K562 (cell line): Measurements from ENCODE around the gene UROS. TPM values are rescaled to one million over a fixed set of nuclear protein-coding genes. Genes with fewer than 3 reads are reported as not detected.

Experiments
- PURB ChIP-seq: sonication (generic); formaldehyde crosslinking; IDR thresholded peaks from 2 replicates; pipeline ENCODE4 v1.9.0; 2021; ENCODE audit warnings: low read depth, mild to moderate bottlenecking, missing genetic modification reagents
- ZNF407 ChIP-seq: fragments of 450-650 bp; IDR thresholded peaks from 2 replicates; pipeline ENCODE4 v1.6.1; 2016; ENCODE audit warnings: low read depth
- polyA plus RNA-seq, 8 experiments: library from polyadenylated mRNA; depleted of rRNA in 4 of 8; stranded (reverse) in 5 of 8; unstranded in 3 of 8; fragments of >200 nt; fragmentation: Nextera tagmentation in 2 of 8; fragmentation: Illumina TruSeq in 1 of 8; extraction: Ambion mirVana in 2 of 8; extraction: Trizol in 1 of 8; gene quantifications; 2 replicates each; pipeline versions ENCODE4 v1.2.1 to v1.2.3, GENCODE V29; 2011 to 2014; ENCODE audit warnings: inconsistent platforms in 1 of 8, missing spikeins in 1 of 8
- total RNA-seq, 7 experiments: library from RNA; depleted of rRNA in 6 of 7; stranded (reverse); fragments of >200 nt in 6 of 7; fragmentation: Illumina TruSeq in 2 of 7; extraction: Trizol in 2 of 7; gene quantifications; 2 replicates each; pipeline versions ENCODE4 v1.2.1 to v1.2.3, GENCODE V29; 2011 to 2021; ENCODE audit warnings: low replicate concordance in 1 of 7
- TF ChIP-seq, protein P1 (sequence below): sonication (generic); formaldehyde crosslinking; IDR thresholded peaks from 2 replicates; pipeline ENCODE4 v1.9.0; 2022; ENCODE audit warnings: mild to moderate bottlenecking, missing genetic modification reagents

Gene UROS
- total and polyA plus RNA-seq, 9 of the 15 experiments (the other 6 are each of a cell fraction or from before 2014, with no cell fraction given) = 6.4 to 39.1 (median 32.3) TPM

- TF ChIP-seq ZNF407 (no peak), PURB (CRISPR knock-in tag) (no peak)
- TF ChIP-seq, protein P1, sequence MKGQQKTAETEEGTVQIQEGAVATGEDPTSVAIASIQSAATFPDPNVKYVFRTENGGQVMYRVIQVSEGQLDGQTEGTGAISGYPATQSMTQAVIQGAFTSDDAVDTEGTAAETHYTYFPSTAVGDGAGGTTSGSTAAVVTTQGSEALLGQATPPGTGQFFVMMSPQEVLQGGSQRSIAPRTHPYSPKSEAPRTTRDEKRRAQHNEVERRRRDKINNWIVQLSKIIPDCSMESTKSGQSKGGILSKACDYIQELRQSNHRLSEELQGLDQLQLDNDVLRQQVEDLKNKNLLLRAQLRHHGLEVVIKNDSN = no peak
Measured at GRCh38 chr10:125817337-125817946, 5.6 kb downstream of the UROS start (continued).
